Daoy (cell line): Measurements from ENCODE around the gene EPHB1. TPM values are rescaled to one million over a fixed set of nuclear protein-coding genes. Genes with fewer than 3 reads are reported as not detected.
"Not testable (repeated sequence)": the region's sequence is repeated elsewhere in the genome, so short reads cannot be mapped to it uniquely, and the experiment has no call there.

ENCODE experiments used
- DNase-seq: peaks from one replicate; pipeline ENCODE4 v3.0.0-alpha.2; 2015; ENCODE audit warnings: low read depth
- total RNA-seq: library from RNA; depleted of rRNA; stranded (reverse); fragments of >200 nt; shearing (Covaris generic); gene quantifications from 2 replicates; pipeline ENCODE4 v1.2.3, GENCODE V29; 2014

The EPHB1 gene
- total RNA-seq, 1 experiment from 2014 or later: 2.5 TPM

- DNase-seq: no peak
These were observed 288.1 kb downstream of the EPHB1 start for GRCh38 chr3:135083179-135083578.

GRCh38 chr3:135083756-135084155 is 288.7 kb downstream of the EPHB1 start:
- DNase-seq: no peak

GRCh38 chr3:135084405-135084804 is 289.3 kb downstream of the EPHB1 start:
- peak; percentile 56 for DNase-seq

- no peak for DNase-seq
These were observed 289.9 kb downstream of the EPHB1 start for GRCh38 chr3:135084976-135085375.

- no peak for DNase-seq
These were observed 290.8 kb downstream of the EPHB1 start for GRCh38 chr3:135085652-135086436.

GRCh38 chr3:135087782-135088181 is 292.7 kb downstream of the EPHB1 start:
- no peak for DNase-seq

GRCh38 chr3:135089451-135089850 is 294.4 kb downstream of the EPHB1 start:
- no peak for DNase-seq

- DNase-seq: no peak
These were observed 295.1 kb downstream of the EPHB1 start for GRCh38 chr3:135090020-135090717.

- no peak for DNase-seq
These were observed 296.9 kb downstream of the EPHB1 start for GRCh38 chr3:135091946-135092345.

- DNase-seq: no peak
These were observed 298.1 kb downstream of the EPHB1 start for GRCh38 chr3:135093121-135093520.

- DNase-seq: no peak
These were observed 302.4 kb downstream of the EPHB1 start for GRCh38 chr3:135097276-135097946.

GRCh38 chr3:135099734-135100355 is 304.8 kb downstream of the EPHB1 start:
- no peak for DNase-seq

- no peak for DNase-seq
These were observed 305.3 kb downstream of the EPHB1 start for GRCh38 chr3:135100366-135100765.

- DNase-seq: peak; percentile 38
These were observed 308.9 kb downstream of the EPHB1 start for GRCh38 chr3:135103917-135104316.

- peak; percentile 48 for DNase-seq
These were observed 311.4 kb downstream of the EPHB1 start for GRCh38 chr3:135106445-135106844.

- DNase-seq: no peak
These were observed 312.0 kb downstream of the EPHB1 start for GRCh38 chr3:135107043-135107442.

GRCh38 chr3:135109681-135110080 is 314.6 kb downstream of the EPHB1 start:
- DNase-seq: no peak

- not testable (repeated sequence) for DNase-seq
These were observed 319.5 kb downstream of the EPHB1 start for GRCh38 chr3:135114551-135114950.

- no peak for DNase-seq
These were observed 322.9 kb downstream of the EPHB1 start for GRCh38 chr3:135117977-135118376.

- DNase-seq: no peak
These were observed 323.7 kb downstream of the EPHB1 start for GRCh38 chr3:135118792-135119191.

GRCh38 chr3:135125171-135125801 is 330.2 kb downstream of the EPHB1 start:
- peak; percentile 23 for DNase-seq
